ENCODE results near the gene XPC.

XPC gene

DNA sequence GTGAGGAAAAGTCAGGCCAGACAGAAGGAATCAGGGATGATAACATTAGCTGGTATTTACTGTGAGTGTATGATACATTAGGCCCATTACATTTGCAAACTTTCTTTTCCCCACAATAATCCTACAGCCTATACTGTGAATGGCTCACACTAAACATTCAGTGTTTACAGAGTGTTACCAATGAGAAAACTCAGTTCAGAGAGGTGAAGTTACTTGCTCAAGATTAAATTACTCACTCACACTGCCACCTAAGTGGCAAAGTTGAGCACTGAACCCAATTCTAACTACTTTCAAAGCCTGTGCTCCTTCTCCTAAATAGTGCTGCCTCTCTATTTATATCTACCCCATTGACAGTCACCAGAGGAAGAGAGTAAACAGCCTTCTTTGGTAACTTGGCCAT is 8.5 kb downstream of the XPC start:
- DNase-seq: no peak

GRCh38 chr3:14169435-14169834 is 9.0 kb downstream of the XPC start:
- DNase-seq: no peak

DNA sequence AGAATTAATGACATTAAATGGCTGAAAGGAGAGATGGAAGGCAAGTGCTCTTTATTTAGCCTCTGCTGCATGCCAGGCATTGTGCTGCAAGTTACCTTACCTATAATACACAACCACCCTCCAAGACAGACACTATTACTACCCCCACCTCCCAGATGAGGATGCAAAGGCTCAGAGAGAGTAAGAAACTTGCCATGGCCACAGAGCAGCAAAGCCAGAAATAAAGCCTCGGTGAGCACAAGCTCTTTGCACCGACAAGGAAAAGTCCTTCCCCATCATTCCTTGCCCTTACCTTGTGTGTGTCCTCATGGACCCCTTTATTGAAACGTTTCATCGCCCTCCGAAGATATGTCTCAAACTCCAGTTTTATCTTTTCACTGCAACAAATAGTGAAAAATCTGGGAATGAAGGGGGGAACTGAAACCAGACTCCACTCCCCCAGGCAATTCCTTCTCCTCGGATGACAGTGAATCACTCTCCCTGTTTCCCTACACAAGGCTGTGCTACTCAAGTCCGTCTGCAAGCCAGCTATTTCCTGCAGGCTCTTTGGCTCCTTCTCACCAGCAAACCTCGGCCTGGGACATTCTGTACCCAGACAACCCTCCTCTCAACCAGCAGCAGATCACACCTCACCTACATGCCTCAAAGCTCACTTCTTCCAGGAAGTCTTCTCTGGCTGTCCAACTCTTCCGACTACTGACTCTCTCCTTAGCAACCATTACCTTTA is 11.4 kb downstream of the XPC start:
- no peak for DNase-seq

DNA sequence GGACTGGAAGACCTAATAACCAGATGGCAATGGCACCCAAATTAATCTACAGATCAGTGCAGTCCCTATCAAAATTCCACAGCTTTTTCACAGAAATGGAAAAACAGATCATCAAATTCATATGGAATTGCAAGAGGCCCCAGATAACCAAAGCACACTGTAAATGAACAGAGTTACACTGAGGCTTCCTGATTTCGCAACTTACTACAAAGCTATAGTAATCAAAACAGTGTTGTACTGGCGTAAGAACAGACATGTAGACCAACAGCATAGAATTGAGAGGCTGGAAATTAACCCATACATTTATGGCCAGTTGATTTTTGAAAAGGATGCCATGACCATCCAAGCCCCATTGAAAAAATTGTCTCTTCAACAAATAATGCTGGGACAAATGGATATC is 16.2 kb downstream of the XPC start:
- no peak for DNase-seq

DNA sequence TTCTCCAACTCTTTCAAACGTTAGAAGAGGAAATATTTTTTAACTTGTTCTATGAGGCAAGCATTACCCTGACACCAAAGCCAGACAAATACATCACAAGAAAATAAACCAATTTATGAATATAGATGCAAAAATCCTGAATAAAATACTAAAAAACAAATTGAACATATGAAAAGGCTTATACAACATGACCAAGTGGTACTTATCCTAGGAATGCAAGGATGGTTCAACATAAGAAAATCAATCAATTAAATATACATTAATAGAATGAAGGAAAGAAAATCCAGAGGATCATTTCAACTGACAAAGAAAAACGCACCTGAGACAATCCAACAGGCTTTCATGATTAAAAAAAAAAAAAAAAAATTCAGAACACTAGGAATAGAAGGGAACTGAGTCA is 17.1 kb downstream of the XPC start:
- DNase-seq: no peak

DNA sequence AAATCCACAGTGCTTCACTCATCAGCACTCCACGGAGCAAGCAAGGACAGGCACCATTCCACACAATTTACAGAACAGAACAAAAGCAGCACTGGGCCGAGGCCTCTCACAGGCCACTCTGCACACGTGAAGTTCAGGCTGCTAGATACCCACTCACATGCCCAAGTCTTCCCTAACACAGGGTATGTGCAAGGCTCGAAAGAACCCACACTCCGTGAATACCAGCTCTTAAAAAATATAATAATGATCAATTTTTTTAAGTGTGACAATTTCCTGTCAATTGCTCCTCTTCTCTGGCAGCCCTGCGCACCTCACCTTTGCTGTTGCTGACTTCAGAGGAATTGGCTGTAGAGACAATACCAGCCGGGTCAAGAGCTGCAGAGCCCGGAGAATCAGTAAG is 19.0 kb downstream of the XPC start:
- DNase-seq: no peak

GRCh38 chr3:14158370-14158769 is 20.0 kb downstream of the XPC start:
- DNase-seq: no peak

GRCh38 chr3:14157951-14158350 is 20.4 kb downstream of the XPC start:
- DNase-seq: no peak

DNA sequence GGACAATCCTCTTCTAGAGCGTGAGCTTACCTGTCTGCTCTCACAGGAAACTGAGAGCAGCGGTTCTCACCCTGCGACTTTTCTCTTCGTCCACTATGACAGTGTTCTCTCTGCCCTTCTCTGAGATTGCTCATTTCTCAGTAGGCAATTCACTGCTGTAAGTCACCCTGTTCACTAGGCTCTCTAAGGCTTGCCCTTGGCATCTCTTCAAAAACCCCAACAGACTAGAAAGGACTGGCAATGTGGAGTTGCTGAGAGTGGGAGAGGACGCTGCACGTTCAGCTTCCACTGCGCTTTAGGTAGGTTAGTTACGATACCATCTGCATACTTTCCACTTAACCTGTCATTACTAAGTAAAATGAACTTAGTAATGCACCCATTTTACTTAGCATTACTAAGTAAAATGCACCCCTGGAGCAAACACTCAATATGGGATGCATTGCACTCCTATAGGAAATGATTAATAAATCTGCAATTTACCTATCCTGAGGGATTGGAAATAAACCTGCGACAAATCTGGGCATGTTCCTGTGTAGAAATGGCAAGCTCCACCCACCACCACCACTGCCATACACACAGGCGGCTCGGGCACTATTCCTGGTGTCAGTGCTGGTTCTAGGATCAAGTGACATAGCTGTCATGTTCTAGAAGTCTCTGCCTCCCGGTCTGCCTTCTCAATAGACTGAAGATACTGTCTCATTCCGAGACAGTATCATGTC is 21.4 kb downstream of the XPC start:
- no peak for DNase-seq

DNA sequence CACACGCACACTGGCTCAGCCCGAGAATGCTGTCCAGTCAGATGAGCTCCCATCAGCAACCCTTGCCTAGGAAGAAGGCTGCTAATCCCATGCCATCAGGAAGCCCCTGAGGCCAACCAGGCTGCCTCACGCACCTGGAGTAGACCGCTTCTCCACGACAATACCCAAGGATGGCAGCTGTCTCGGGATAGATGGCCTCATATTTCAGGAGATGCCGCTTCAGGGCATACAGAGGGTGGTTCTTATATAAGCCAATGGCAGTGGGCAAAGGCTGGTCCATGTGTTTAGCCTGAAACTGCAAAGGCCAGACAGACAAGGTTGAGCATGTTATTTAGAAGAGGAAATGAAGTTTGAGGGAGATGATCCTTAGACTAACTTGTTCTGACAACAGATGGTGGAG is 22.2 kb downstream of the XPC start:
- no peak for DNase-seq

- no peak for DNase-seq
Measured at GRCh38 chr3:14154895-14155440, 23.4 kb downstream of the XPC start.

DNA sequence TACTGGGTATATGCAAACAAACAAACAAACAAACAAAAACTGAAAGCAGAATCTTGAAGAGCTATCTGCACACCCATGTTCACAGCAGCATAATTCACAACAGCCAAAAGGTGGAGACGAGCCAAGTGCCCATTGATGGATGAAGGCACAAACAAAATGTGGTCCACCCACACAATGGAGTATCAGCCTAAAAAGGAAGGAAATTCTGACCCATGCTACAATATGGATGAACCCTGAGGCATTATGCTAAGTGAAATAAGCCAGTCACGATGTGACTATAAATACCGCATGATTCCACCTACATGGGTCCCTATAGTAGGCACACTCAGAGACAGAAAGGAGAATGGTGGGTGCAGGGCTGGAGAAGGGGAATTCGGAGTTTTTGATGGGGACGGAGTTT is 24.1 kb downstream of the XPC start:
- no peak for DNase-seq

- no peak for DNase-seq
Measured at GRCh38 chr3:14153663-14154062, 24.7 kb downstream of the XPC start.

- DNase-seq: no peak
Measured at GRCh38 chr3:14152963-14153355, 25.4 kb downstream of the XPC start.

DNA sequence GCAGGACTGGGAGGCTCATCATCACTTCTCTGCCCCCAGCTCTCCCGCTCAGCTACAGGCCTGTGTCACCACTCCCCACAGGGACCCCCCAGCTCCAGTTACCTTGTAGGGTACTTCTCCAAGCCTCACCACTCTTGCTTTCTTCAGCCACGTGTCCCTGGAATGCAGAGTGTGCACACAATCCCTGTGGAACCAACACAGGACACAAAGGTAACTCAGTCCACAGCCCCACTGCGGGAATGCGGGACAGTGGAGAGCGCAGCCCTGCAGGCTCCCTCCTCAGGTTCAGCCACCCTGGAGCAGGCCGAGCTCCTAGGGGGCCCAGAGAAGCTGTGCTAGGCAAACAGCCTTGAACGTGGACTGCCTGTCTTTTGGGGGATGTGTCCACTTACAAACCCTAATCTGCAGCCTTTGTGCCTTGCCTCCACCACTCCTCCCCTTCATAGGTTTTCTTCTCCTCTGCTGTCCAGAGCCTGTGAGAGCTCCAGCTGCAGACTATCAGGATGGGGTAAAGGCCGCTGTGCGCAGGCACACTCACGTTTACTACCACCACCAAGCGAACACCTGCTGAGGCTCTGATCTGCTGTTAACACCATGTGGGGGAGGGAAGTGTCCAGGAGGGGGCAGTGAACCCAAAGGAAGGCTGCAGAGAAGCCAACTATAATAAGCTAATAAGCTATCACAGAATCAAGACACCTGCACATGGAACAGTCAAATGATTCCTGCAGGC is 26.0 kb downstream of the XPC start:
- DNase-seq: no peak

GRCh38 chr3:14151471-14152083 is 26.8 kb downstream of the XPC start:
- DNase-seq: no peak

- DNase-seq: no peak
Measured at GRCh38 chr3:14150491-14151230, 27.7 kb downstream of the XPC start.

DNA sequence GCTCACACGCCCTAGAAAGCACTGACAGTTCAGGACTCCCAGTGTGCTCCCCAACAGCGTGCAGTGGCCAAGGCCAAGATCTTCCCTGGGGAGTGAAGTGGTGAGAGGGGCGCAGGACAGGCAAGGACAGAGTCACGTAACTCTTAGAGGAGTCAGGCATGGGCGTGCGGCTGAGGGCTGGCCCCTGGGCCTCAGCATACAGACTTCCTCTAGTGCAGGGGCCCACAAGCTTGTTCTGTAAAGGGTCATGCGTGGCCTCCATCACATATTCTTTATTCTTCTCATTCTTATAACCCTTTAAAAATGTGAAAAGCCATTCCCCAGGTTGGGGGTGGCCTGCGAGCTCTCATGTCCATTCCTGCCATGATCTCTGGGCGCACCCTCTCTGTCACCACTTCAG is 28.3 kb downstream of the XPC start:
- no peak for DNase-seq

DNA sequence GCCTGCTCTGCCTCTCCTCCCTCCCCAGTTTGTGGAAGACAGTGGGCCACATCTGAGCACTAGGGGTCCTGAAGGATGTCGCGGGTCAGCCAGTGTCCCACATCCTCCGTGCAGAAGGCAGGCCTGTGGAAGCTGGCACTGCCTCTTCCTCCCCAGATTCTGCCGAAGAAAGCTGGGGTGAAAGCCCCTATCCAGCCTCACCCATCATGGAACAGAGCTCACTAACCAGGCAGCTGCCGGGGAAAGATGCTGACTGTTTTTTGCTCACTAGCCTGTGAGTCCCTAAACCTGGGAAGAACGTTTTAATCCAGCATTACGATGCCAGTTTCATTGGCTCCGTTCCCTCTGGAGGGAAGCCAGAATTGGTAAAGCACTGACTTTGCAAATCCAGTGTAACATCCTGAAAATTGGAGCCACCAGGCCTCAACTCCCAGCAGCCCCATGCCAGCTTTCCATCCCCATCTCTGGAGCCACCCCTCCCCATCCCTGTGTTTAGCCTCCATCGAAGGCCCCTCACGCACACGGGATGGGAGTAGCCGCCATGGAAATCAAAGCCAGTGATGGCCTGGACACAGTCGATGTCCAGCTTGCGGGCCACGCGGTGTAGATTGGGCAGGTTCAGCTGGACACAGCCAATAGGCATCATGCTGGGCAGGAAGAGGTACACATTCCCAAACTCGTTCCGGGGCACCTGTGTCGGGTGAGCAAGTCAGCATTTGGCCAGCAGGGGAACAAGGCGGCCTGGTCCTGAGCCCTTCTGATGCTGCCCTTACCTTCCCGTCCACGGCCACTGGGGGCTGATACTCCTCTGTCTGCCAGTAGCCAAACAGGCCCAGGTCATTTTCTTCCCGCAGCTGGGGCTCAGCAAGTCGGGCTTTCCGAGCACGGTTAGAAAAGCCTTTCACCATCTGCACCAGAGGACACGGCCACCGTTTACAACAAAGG is 30.1 kb downstream of the XPC start:
- DNase-seq: no peak

DNA sequence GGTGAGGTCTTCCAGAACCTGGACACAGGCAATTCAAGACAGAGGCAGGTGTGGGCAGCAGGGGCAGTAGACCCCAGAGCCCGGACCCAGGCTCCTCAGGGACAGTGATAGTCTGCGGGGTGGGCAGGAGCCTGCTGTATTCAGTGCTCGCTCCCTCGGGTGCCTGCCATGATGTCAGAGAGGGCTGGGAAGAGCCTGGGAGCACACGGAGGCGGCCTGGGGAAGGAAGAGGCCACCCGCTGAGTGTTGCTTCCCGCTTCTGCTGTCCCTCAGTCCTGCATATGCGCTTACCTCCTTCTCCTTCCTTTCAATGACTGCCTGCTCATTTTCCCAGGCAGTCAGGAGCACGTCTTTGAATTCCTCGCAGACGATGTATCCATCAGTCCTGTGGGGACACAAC is 30.8 kb downstream of the XPC start:
- DNase-seq: no peak

DNA sequence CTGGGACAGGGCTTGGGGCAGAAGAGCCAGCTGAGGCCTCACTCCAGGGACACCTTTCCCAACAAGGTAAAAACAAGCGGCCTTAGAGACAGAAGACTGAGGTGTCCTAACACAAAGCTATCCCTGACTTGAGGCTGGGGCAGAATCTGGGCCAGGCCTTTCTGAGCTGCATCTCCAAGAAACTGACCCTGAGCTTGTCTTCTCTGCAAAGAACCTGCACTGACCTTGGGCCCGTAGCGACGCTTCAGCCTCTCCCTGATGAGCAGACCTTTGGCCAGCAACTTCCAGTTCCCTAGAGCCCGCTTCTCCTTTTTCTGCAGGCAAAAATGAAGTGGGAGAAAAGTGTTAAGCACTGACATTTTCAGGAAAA is 31.4 kb downstream of the XPC start:
- no peak for DNase-seq
